Pancreas (tissue), 10 donors: ENCODE measurements around the gene SIN3B. TPM values are rescaled to one million over a fixed set of nuclear protein-coding genes. Genes with fewer than 3 reads are reported as not detected.

Experiments used
- ATAC-seq, 4 donors: fragments of 200-7000 bp; cut with Tn5 transposase; one replicate each; pipeline versions ENCODE4 v1.8.0 to v1.9.1; 2020; ENCODE audit warnings: mild to moderate bottlenecking in 4 of 4, moderate library complexity in 4 of 4
- DNase-seq, 6 donors: peaks; one replicate each; pipeline ENCODE4 v3.0.0-alpha.2; 2020
- FAIRE-seq: peaks from 2 replicates; lab custom pipeline; 2012; peaks lifted over from hg19 to GRCh38; lab: Jason Lieb, UNC
- H3K27ac ChIP-seq, 4 donors: fragments of 200-600 bp; sonication (generic); 1 replicate in 3 of 4; 2 replicates in 1 of 4; pipeline versions ENCODE4 v1.5.0 to v1.8.0; 2020
- H3K27me3 ChIP-seq, 4 donors: fragments of 200-600 bp; one replicate each; pipeline ENCODE4 v1.8.0; 2021
- H3K36me3 ChIP-seq, 3 donors: fragments of 200-600 bp; sonication (generic) in 1 of 3; one replicate each; pipeline versions ENCODE4 v1.5.0 to v1.8.0; 2020 to 2021
- H3K4me1 ChIP-seq, 3 donors: fragments of 200-600 bp; one replicate each; pipeline ENCODE4 v1.8.0; 2021
- H3K4me3 ChIP-seq, 4 donors: fragments of 200-600 bp; sonication (generic) in 2 of 4; one replicate each; pipeline versions ENCODE4 v1.5.0 to v1.8.0; 2020 to 2021
- H3K9me3 ChIP-seq, 4 donors: fragments of 200-600 bp; one replicate each; pipeline ENCODE4 v1.8.0; 2021
- WGBS, 2 donors: extraction: QIAGEN DNeasy Blood & Tissue Kit; methylation state at CpG; one replicate each; pipeline ENCODE4 v1.1.7; 2013; 5-methylcytosine and 5-hydroxymethylcytosine counted together
- intact Hi-C, 3 donors: fragments of 100-400 bp; cut with DNase I; formaldehyde crosslinking; loops; one replicate each; pipeline versions ENCODE4 v1.11.1 to v1.14.2; 2022
- polyA plus RNA-seq, 2 donors: library from polyadenylated mRNA; stranded (reverse); fragments of 200-250 nt; gene quantifications; one replicate each; pipeline ENCODE4 v1.2.3, GENCODE V29; 2013
- total RNA-seq, 6 donors: library from RNA; stranded (reverse); fragmentation: NEBNext Ultra II Directional in 4 of 6; extraction: Animal tissue kit (Norgen Biotek cat#: 25700) in 4 of 6; gene quantifications; one replicate each; pipeline versions ENCODE4 v1.2.1 to v1.2.4, GENCODE V29; 2021 to 2023
- TF ChIP-seq, protein P1 (sequence below), 4 donors: fragments of 200-600 bp; sonication (generic) in 3 of 4; IDR thresholded peaks; one replicate each; pipeline versions ENCODE4 v1.5.0 to v1.8.0; 2021; ENCODE audit warnings: antibody characterized with exemption in 4 of 4
- donor health status: healthy with polysubstance abuse.
- donor health status: DM: no; HTN: no; CAD: no; lungs with moderate emphysema.
- donor health status: DM: no; HTN: no; CAD: no.
- donor health status: control.
- donor health status: control.
- donor health status: Bipolar disorder and iron deficiency.
- donor health status: DM: yes; HTN: yes; CAD: no.
- donor health status: DM: no; HTN: no; CAD: no.
- donor health status: DM: no; HTN: no; CAD: no.
- donor health status: DM: yes; HTN: yes; CAD: no.

Gene SIN3B
- total and polyA plus RNA-seq, 8 donors = 13.6 to 51.8 (median 20.1) TPM

DNA sequence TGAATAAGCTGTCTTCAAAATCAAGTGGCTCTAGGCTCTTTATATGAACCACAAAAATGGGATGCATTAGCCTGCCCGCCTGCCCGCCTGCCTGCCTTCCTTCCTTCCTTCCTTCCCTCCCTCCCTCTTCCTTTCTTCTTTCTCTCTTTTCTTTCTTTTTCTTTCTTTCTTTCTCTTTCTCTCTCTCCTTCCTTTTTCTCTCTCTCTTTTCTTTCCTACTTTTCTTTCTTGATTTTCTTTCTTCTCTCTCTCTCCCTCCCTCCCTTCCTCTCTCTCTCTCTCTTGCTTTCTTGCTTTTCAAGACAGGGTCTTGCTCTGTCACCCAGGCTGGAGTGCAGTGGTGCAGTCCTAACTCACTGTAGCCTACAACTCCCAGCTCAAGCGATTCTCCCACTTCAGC, 86.5 kb downstream of the SIN3B start:
- H3K27me3 ChIP-seq = no peaks in the 10 kb centered on the region
- no peaks in the 10 kb centered on the region for H3K9me3 ChIP-seq
- ATAC-seq (no peak), DNase-seq (no peak), FAIRE-seq (no peak)
- H3K36me3 ChIP-seq = no peaks in the 10 kb centered on the region
- TF ChIP-seq, protein P1, sequence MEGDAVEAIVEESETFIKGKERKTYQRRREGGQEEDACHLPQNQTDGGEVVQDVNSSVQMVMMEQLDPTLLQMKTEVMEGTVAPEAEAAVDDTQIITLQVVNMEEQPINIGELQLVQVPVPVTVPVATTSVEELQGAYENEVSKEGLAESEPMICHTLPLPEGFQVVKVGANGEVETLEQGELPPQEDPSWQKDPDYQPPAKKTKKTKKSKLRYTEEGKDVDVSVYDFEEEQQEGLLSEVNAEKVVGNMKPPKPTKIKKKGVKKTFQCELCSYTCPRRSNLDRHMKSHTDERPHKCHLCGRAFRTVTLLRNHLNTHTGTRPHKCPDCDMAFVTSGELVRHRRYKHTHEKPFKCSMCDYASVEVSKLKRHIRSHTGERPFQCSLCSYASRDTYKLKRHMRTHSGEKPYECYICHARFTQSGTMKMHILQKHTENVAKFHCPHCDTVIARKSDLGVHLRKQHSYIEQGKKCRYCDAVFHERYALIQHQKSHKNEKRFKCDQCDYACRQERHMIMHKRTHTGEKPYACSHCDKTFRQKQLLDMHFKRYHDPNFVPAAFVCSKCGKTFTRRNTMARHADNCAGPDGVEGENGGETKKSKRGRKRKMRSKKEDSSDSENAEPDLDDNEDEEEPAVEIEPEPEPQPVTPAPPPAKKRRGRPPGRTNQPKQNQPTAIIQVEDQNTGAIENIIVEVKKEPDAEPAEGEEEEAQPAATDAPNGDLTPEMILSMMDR (IDR thresholded peaks at IDR 0.05) = no peak
- intact Hi-C loops = no loop called here
- no peak overlapping the region for H3K4me3 ChIP-seq
- no peak overlapping the region for H3K27ac ChIP-seq
- no peaks in the 10 kb centered on the region for H3K4me1 ChIP-seq
- 43 to 53% methylated on average over 3 of the region's 3 CpGs for WGBS, 2 donors

DNA sequence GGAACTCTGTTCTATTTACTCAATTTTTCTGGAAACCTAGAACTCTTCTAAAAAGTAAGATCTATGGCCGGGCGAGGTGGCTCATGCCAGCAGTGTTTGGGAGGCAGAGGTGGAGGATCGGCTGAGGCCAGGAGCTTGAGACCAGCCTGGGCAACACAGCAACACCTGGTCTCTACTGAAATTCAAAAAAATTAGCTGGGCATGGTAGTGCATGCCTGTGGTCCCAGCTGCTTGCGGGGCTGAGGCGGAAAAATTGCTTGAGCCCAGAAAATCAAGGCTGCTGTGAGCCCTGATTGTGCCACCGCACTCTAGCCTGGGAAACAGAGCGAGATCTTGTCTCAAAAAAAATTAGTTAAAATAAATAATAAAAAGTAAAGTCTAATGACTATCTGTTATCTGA, 88.2 kb downstream of the SIN3B start:
- intact Hi-C loops = no loop called here
- ATAC-seq = no peak
- WGBS, 2 donors = 66 to 79% methylated on average over 7 of the region's 7 CpGs
- Histone ChIP-seq H3K4me1 (no peaks in the 10 kb centered on the region), H3K4me3 (no peak overlapping the region), H3K36me3 (no peaks in the 10 kb centered on the region), H3K27ac (no peak overlapping the region), H3K27me3 (no peaks in the 10 kb centered on the region), H3K9me3 (no peaks in the 10 kb centered on the region)
- no peak for FAIRE-seq
- TF ChIP-seq, protein P1 (IDR thresholded peaks at IDR 0.05) = no peak
- DNase-seq = no peak

DNA sequence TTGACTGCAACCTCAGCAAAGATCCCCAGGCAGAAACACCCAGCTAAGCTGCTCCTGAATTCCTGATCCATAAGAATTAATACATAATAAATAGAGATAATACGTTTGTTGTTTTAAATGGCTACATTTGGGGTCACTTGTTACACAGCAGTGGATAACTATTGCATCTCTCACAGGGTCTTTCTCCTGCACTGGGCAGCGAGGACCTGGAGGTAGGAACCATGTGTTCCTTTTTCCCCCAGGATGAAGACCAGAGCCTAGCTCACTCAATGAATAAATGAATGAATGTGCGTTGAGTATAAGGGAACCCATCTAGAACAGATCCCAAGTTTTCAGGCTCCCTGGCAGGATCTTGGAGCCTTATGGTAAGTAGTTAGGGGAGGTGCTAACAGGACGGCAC, 90.3 kb downstream of the SIN3B start:
- FAIRE-seq = no peak
- Histone ChIP-seq H3K27me3 (no peaks in the 10 kb centered on the region), H3K4me3 (no peak overlapping the region), H3K36me3 (no peaks in the 10 kb centered on the region), H3K9me3 (no peaks in the 10 kb centered on the region), H3K4me1 (no peaks in the 10 kb centered on the region), H3K27ac (no peak overlapping the region)
- intact Hi-C loops = no loop called here
- WGBS, 2 donors = 54 to 58% methylated on average over 4 of the region's 4 CpGs
- DNase-seq = no peak
- TF ChIP-seq, protein P1 (IDR thresholded peaks at IDR 0.05) = no peak
- ATAC-seq = no peak

DNA sequence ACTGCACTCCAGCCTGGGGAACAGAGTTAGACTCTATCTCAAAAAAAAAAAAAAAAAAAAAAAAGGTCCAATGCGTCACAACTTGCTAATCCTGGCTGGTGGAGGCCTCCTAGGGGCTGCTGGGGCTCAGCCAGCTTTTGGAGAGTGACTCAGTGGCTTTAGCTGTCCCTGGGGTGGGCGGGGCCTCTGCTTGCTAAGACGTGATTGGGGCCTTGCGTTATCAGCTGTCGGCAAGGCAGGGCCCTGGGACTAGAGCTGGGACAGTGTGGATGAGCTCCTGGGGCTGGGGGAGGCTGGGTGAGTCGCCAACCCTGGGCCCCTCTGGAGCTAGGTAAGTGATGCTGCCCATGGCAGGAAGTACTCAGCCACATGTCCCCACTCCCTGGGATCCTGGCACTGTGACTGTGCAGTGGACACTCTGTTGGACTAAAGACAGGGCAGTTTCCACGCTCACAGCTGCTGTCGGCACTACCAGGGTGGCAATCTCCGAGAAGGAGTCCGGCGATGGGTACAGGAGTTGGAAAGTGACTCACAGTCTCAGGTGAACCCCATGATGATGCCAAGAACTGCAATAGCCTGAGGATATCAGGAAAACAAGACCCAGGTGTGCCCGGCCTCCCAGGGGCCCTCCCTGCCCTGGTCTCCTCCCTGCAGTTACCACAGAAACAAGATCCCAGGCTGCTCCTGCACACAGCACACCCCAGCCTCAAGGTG, 91.8 kb downstream of the SIN3B start:
- TF ChIP-seq, protein P1 (IDR thresholded peaks at IDR 0.05) = no peak
- H3K36me3 ChIP-seq = no peaks in the 10 kb centered on the region
- H3K27ac ChIP-seq = no peak overlapping the region
- FAIRE-seq (no peak), ATAC-seq (no peak), DNase-seq (no peak)
- intact Hi-C loops = no loop called here
- no peak overlapping the region for H3K4me3 ChIP-seq
- no peaks in the 10 kb centered on the region for H3K9me3 ChIP-seq
- H3K27me3 ChIP-seq = no peaks in the 10 kb centered on the region
- 57 to 61% methylated on average over 12 of the region's 12 CpGs for WGBS, 2 donors
- no peaks in the 10 kb centered on the region for H3K4me1 ChIP-seq
